ENCODE measurements around the gene LGR6.
"Not testable (repeated sequence)": the region's sequence is repeated elsewhere in the genome, so short reads cannot be mapped to it uniquely, and the experiment has no call there.

LGR6 gene

DNA sequence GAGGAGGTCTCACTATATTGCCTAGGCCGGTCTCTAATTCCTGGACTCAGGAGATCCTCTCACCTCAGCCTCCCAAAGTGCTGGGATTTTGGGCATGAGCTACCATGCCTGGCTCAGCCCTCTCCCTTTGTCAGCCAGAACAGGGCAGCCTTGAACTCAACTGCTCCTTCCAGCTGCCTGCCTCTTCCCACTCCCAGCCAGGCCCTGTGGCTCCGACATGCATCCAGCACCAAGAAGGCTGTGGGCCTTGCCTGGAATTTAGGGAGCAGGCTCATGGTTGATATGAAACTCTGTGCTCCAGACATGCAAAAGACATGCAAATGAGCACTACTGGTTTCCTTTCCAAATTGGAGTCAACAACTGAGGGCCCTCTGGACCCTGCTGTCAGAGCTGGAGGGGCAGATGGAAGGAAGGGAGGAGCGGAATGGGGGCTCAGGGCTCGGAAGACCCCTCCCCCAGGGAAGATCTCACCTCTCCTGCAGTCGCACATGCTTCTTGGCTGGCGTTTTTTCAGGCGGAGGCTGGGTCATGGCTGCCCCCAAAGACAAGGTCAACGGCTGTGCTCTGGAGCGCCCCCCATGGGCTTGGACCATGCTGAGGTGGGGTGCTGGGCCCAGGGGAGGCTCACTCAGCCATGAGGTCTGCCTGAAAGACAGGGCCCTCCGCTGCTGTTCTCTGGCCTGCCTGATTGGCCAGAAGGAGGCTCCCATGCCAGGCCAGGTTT, 34.6 kb upstream of the LGR6 start:
- in situ Hi-C loops (cut with MboI; ENCODE audit: low sequenced_read_pairs) = no loop called here

DNA sequence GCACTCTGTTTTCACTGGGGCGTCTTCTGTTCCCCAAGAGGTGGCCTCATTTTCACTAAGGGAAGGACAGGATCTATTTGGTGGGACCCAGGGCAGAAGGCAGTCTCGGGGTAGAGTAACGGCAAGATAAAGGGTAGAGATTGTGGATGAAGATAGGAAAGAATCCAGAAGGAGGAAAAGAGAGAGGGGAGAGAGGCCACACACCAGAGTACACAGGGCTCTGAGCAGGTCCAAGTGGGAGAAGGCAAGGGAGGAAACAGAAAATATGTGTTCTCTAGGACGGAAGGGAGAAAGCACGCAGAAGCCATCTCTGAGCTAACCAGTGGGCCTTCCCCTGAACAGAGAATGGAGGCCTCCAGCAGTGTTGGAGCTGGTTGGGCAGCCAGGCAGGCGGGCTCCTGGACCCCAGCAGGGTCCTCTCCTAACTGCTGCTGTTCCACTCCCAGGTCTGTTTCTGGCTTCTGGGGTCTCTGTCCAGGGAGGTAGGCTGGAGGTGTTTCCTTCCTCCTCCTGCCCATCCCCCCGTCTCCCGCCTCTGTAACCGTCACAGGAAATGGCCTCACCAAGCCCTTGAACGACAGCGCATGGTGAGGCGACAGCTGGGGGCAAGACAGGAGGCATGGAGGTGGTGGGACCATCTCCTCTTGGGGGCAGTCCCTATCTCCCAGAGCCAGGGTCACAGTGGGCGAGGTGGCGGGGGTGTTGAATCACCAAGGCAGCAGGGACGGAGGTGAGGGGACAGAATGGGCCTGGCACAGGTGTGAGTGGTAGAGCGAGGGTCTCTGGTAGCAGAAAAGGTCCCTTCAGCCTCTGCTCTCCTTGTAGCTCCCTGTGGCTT, 33.8 kb upstream of the LGR6 start:
- in situ Hi-C loops (cut with MboI; ENCODE audit: low sequenced_read_pairs) = no loop called here

DNA sequence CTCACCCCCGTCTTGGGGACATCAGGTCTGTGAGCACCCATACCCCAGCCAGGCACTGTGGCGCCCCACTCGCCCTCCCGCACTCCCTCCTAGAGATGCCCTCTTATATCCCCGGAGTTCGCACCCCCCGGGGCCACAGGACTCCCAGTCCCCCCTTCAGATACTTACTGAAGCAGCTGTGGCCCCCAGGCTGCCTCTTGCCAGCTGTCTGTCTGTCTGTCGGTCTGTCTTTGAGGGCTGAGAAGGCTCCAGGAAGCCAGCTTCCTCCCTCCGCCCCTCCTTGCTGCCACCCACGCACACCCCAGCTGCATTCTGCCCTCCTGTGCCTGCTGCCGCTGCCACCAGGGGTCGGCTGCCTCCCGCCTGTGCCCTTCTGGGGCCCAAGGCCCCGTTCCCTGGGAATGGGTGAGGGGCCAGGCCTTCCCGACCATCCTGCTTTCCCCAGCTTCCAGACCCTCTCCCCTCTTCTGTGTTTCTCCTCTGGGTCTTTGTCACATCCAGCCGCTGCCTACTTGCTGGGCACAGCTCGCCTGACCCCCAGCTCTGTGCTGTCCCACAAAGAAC, 33.1 kb upstream of the LGR6 start, which contains the start of gene PTPN7:
Gene PTPN7, minus strand, starts transcription at position 226 of the 564 bp plus-strand sequence. CDS start 1,200 bp downstream, outside the sequence.
- in situ Hi-C loops (cut with MboI; ENCODE audit: low sequenced_read_pairs) = no loop called here

DNA sequence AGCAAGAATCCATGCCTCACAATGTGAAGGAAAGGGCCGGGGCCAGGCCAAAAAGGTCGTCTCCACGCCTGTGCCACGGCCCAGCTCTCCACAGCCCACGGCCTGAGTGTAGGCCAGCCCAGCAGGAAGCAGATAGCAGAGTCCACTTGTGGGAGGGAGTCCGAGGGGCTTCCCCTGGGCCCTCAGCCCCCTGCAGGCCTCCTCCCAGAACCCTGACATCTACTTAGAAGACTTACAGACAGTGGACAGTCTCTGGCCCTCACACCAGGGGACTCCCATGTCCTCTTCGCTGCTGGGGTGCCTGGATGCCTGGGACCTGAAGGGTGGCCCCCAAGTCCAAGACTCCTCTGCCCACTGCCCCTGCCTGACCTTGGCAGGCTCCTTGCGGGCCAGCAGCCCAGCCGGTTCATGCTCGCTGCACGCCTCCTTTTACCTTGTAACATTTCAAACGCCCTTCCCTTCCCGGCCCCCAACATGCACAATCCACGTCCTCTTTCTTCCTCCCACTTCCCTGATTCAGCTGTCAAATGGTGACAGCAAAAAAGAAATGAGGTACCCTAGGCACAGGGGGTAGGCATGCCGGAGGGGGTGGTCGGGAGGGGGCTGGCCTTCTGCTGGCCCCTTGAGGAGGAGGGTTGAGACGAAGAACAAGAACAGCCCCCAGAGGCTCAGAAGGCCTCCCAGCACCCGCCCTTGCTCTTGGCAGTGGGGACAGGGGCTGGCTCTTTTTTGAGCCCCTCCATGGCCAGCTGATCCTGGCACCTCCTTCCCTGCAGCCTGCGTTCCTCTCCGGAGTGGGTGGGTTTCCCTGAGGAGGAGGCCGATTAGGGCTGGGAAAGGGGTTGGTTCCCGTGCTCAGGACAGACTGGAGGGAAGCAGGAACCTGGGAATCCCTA, 32.2 kb upstream of the LGR6 start:
- in situ Hi-C loops (cut with MboI; ENCODE audit: low sequenced_read_pairs) = no loop called here

DNA sequence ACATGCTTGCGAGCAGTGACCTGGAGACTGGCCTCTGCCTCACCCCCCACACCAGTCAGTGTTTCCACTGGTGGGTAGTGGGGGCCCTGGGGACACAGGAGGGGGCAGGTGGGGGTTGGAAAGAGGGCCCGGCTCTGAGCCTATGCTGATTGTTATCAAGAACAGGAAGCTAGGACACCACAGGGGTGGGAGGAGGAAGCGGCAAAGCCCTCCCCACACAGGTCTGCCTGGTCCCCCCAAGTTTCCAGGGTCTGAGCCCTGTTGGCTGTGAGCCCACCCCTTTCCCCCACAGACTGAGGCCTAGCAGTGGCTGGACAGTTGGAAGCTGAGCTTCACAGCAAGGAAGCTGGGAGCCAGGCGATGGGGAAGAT, 31.6 kb upstream of the LGR6 start:
- in situ Hi-C loops (cut with MboI; ENCODE audit: low sequenced_read_pairs) = no loop called here

DNA sequence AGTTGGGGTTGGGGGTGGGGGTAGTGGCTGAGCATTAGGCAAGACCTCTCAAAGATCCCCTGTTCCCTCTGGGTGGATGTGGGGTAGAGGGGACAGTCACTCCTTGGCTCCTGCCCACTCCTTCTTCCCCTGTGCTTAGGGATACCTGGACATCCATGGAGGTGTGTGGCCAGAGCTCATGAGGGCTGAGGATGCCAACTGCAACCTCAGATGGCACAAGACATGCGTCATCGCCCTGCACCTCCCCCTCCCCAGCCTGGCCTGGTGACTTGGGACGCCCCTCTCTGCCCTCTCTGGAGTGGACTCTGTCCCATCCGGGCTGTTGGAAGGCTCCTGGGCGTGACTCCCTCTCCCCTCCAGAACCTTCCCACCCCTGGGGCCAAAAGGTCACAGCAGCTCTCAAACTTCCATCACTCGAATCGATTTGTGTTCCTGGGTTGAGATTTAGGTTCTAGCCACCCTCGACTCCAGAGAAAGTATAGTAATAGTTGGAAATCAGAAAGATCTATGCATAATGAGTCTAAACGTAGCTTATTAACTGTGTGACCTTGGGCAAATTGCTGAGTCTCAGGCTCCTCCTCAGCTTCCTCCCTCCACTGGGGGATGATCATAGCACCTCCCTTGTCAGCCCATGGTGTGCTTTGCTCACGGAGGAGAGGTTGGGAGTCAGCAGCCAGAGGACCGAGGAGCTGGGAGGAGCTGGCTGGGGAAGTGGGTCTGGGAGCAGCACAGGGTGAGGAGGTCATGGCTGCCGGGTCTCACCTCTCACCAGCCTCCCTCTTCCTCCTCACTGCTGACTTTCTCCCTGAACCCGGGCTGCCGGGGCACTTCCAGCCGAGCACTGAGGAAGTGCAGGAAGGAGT, 30.9 kb upstream of the LGR6 start:
- in situ Hi-C loops (cut with MboI; ENCODE audit: low sequenced_read_pairs) = no loop called here

DNA sequence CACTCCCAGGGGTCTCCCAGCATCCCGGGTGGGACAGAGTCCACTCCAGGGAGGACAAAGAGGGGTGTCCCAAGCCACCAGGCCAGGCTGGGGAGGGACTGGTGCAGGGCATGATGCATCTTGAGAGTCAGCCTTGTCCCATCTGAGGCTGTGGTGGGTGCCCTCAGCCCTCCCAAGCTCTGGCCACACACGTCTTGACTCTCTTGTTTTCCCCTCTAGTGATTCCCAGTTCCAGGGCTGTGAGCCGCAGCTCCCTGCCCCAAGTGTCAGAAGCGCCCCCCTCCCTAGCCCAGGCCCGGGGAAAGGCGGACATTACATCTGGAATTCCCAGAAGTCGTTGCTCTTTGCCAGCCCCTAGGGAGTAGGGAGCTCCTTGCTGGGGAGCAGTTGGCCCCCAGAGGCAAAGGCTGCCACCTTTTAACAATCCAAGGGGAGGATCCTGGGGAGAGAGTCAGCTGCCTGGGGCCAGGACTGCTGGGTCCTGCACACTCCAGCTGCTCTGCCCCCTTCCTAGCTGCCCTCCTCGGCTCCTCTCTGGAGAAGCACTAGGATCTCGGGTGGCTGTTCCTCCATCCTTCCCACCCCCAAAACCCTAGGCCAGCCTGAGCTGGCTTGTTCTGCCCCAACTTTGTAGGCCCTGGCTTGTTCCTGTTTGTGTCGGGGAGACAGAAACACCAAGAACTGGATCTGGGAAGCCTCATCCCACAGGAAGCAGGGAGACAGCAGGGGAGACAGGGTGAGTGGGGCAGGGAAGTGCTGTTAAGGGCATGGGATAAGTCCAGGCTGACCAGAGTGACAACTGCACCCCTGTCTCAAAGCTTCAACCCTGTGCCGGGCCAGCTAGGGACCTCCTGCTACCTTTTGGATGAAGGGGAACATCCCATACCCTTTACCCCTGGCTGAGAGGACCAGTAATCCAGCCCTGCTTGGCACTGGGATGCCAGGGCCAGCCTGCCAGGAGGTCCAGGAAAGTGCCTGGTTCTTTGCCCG, 30.0 kb upstream of the LGR6 start:
- in situ Hi-C loops (cut with MboI; ENCODE audit: low sequenced_read_pairs) = no loop called here

DNA sequence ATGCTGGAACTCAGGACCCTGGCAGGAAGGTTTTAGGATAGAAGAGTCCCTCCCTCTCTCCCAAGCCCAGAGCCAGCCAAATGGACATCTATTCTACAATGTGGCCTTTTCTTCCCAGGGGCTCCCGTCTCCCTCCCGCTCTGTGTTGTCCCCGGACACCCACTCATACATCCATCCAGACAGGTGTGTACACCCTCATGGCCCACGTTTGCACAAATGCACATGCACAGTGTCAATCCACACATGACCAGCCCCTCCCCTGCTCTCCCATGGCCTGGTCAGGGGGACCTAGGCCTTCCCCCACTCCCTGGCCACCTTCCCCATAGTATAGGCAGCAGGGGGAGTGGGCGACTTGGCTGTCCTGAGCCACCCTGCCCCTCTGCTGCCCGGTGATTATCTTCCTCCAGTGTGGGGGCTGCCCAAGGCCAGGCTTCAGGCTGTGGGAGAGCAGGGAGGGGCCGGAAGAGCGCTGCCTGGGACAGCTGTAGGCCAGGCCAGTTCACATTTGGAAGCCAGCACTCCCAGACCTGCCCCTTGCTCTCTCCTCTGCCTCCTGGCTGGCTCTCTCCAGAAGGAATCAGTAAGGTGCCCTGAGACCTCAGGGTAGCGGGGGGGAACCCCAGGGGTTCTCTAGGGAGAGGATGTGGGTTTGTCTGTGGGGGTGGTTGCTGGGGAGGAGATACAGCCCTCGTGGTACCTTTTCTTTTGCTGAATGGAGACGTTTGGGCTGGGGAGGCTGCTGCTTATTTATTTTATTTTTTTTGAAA, 29.1 kb upstream of the LGR6 start:
- in situ Hi-C loops (cut with MboI; ENCODE audit: low sequenced_read_pairs) = no loop called here

DNA sequence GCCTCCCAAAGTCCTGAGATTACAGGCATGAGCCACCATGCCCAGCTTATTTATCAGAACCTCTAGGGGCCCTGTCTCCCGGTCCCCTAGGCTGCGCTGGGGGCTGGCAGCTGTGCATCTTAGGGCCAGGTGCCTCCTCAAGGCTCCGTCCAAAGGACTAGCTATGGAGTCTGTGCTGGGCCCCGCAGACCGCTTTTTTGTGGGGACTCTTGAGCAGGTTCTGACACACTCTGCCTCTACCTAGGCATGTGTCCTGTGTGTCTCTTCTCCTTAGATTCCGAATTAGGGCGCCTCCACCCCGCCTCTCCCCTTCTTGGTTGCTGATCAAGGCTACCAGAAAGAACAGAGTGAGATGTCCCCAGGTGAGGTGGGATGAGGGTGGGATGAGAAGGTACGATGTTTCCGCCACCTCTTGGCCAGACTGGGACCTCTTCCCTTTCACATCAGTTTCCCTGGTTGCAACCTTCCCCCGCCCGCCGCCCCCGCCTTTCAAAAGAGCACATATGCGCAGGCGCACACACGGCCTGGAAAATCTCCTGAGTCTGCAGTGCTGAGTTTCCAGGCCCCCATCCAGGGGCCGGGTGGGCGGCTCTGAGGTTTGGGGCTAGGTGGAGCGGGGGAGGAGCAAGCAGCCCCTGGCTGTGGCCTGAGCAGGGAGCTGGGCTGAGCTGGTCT, 28.2 kb upstream of the LGR6 start:
- in situ Hi-C loops (cut with MboI; ENCODE audit: low sequenced_read_pairs) = no loop called here

DNA sequence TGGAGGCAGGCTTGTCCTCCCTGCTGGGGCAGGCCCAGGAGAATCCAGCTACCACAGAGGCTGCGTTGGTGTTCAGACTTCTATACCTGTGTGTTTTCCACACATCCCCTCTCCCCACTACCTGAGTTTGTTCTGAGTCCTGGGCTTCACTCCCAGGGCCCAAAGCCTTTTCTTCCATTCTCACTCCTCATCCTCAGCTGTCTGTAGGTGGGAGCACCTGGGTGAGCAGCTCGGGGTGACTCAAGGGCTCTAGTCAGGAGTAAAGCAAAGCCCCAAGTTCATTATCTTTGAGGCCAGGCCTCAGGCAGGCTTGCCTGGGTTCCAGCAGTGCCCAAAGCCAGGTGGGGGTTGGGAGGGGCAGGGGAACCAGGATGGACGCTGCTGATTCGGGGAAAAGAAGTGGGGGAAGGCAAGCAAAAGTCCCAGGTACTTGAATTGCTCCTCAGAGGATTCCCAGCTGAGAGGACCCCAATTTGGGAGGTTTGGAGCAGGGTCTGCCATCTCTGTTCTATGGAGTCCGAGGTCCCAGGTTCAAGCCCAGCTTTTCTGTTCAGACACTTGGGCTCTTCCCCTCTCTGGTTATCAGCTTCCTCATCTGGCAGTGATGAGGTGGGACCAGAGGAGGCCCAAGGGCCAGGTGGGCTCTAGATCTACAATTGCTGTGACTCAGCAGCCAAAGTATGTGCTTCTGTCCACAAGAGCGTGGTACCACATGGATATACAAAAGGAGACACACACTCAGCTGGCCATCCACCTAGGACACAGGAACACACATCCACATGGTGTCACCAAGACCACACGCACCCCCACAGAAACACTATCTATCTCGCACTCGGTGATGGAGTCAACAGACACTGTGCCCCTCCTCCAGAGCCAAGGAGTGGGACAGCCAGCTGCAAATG, 27.4 kb upstream of the LGR6 start:
- in situ Hi-C loops (cut with MboI; ENCODE audit: low sequenced_read_pairs) = no loop called here

DNA sequence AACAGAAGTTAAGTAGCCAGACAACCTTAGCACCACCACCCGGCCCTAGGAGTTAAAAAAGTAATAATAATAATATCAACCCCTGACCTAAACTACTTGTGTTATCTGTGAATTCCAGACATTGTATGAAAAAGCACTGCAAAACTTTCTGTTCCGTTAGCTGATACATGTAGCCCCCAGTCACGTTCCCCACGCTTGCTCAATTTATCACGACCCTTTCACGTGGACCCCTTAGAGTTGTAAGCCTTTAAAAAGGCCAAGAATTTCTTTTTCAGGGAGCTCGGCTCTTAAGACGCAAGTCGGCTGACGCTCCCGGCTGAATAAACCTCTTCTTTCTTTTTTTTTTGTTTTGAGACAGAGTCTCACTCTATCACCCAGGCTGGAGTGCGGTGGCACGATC, 26.5 kb upstream of the LGR6 start:
- in situ Hi-C loops (cut with MboI; ENCODE audit: low sequenced_read_pairs) = not testable (repeated sequence)

DNA sequence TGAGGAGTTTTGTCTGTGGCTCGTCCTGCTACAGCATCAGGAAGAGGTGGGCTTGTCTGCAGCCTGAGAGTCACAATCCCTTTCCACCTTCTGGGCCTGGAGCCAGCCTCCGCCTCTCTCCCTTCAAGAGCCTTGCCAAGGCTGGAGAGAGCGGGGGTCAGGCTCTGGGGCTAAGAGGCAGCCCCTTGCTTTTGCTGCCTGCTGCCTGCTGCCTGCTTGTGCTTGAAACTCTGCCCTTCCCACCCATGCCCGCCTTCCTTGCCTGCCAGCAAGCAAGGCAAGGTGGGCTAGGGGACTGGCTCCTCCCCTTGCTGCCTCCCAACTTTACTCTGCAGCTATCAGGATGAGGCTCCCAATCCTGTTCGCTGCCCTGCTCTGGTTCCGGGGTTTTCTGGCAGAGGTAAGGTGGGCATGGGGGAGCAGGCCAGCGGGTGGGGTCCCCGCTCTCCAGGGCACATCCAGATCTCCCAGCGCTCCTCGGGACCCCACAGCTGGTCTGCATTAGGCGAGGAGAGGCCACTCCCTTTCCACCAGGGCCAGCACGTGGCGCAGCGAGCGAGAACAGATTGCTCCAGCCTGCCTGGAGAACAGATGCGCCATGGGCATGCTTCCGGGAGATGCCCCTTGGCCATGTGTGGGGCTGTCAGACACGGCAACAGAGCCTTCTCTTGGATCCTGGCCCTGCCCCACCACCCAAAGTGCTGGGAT, 25.7 kb upstream of the LGR6 start:
- in situ Hi-C loops (cut with MboI; ENCODE audit: low sequenced_read_pairs) = no loop called here

DNA sequence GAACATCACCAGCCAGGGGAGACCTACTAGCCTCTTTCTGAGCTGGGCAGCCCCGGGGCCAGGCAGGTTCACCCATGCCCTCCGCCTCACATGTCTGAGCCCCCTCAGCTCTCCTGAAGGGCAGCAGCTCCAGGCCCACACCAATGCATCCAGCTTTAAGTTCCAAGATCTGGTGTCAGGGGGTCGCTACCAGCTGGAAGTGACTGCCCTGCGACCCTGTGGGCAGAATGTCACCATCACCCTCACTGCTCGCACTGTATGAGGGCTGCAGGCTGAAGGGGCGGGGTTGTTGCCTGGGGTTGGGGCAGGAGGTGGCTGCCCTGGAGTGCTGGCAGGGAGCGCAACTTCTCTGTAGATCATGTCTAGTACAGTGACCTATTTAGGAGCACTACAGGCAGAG, 24.7 kb upstream of the LGR6 start:
- in situ Hi-C loops (cut with MboI; ENCODE audit: low sequenced_read_pairs) = no loop called here

DNA sequence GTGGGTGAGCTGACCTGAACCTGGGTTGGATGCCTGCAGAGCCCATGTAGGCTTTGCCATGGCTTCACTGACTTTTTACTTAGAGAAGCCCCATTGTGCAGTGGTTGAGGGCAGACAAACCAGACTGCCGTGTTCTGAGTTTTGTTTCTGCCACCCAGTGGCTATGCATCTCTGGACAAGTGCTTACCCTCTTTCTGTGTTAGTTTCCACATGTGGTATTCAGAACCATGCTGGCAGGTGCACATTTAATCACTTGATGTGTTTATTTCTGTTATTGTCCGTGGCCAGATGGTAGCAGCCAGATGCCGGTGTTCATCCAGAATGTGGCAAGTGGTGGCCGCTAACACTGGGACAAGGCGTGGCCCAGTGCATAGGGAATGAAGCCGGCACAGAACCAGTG, 22.9 kb upstream of the LGR6 start:
- in situ Hi-C loops (cut with MboI; ENCODE audit: low sequenced_read_pairs) = no loop called here

DNA sequence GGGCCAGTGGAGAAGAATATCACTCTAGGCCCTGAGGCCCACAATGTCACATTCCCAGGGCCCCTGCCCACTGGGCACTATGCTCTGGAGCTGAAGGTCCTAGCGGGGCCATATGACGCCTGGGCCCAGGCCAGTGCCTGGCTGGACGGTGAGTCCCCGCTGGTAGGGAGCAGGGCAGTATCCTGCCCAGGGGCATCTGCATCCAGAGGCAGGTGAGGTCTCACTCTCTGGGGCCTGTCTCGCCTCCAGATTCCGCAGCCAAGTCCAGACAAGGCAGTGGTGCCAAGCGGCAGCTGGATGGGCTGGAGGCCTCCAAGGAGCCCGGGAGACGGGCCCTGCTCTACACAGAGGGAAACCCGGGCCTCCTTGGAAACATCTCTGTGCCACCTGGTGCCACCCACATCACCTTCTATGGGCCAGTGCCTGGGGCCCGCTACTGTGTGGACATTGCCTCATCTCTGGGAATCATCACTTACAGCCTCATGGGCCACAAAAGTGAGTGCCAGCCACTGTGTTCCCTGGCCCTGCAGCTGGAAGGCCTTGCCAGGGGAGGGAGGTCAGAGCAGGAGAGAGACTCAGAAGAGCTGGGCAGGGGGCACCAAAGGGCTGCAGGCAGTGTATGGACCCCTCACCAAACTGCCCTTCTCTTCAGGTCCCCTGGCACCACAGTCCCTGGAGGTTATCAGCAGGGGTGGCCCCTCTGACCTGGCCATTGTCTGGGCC, 22.1 kb upstream of the LGR6 start:
- in situ Hi-C loops (cut with MboI; ENCODE audit: low sequenced_read_pairs) = no loop called here

All from HL-60/S4 (cell line).